Measurements from ENCODE around the gene PFDN2.
"Not testable (repeated sequence)": the region's sequence is repeated elsewhere in the genome, so short reads cannot be mapped to it uniquely, and the experiment has no call there.

Gene PFDN2

GRCh38 chr1:161137881-161138280 lies 20.0 kb upstream of the PFDN2 start:
- DNase-seq: no peak

- DNase-seq: peak; percentile 19
Measured at GRCh38 chr1:161133220-161133740, 15.4 kb upstream of the PFDN2 start.

- peak; percentile 96 for DNase-seq
Measured at GRCh38 chr1:161132410-161133219, 14.8 kb upstream of the PFDN2 start, which contains the start of gene DEDD. TSS of gene DEDD (minus strand) at chr1:161132667. CDS start at chr1:161124462, 8,205 bp downstream.

- DNase-seq: no peak
Measured at GRCh38 chr1:161131523-161132409, 13.9 kb upstream of the PFDN2 start.

GRCh38 chr1:161130266-161130665 lies 12.4 kb upstream of the PFDN2 start:
- no peak for DNase-seq

- no peak for DNase-seq
Measured at GRCh38 chr1:161128591-161129420, 11.0 kb upstream of the PFDN2 start.

GRCh38 chr1:161127649-161128048 lies 9.8 kb upstream of the PFDN2 start:
- no peak for DNase-seq

GRCh38 chr1:161122967-161123366 lies 5.1 kb upstream of the PFDN2 start:
- no peak for DNase-seq

- DNase-seq: no peak
Measured at GRCh38 chr1:161121834-161122233, 4.0 kb upstream of the PFDN2 start.

GRCh38 chr1:161121042-161121650 lies 3.3 kb upstream of the PFDN2 start:
- no peak for DNase-seq

- no peak for DNase-seq
Measured at GRCh38 chr1:161119092-161119903, 1.5 kb upstream of the PFDN2 start.

GRCh38 chr1:161115961-161116360 lies 1.9 kb downstream of the PFDN2 start:
- DNase-seq: not testable (repeated sequence)

GRCh38 chr1:161115132-161115711 lies 2.6 kb downstream of the PFDN2 start:
- no peak for DNase-seq

- DNase-seq: no peak
Measured at GRCh38 chr1:161114556-161114955, 3.3 kb downstream of the PFDN2 start.

- DNase-seq: no peak
Measured at GRCh38 chr1:161113915-161114314, 3.9 kb downstream of the PFDN2 start.

GRCh38 chr1:161111527-161111926 lies 6.3 kb downstream of the PFDN2 start:
- no peak for DNase-seq

- DNase-seq: no peak
Measured at GRCh38 chr1:161111117-161111516, 6.7 kb downstream of the PFDN2 start.

GRCh38 chr1:161106431-161106830 lies 11.4 kb downstream of the PFDN2 start:
- no peak for DNase-seq

GRCh38 chr1:161100556-161100955 lies 17.3 kb downstream of the PFDN2 start:
- no peak for DNase-seq

- no peak for DNase-seq
Measured at GRCh38 chr1:161099090-161099802, 18.6 kb downstream of the PFDN2 start.

Data from NCI-H146 (cell line).